HG03571 (cell line): Measurements from ENCODE around the gene RHBDD1.

ENCODE experiments used
- ATAC-seq: cut with Tn5 transposase; IDR thresholded peaks from one replicate; pipeline ENCODE4 v1.9.1; 2021; ENCODE audit not compliant: unreplicated experiment

The RHBDD1 gene

GRCh38 chr2:227025510-227025909, 189.7 kb downstream of the RHBDD1 start:
- no peak for ATAC-seq

DNA sequence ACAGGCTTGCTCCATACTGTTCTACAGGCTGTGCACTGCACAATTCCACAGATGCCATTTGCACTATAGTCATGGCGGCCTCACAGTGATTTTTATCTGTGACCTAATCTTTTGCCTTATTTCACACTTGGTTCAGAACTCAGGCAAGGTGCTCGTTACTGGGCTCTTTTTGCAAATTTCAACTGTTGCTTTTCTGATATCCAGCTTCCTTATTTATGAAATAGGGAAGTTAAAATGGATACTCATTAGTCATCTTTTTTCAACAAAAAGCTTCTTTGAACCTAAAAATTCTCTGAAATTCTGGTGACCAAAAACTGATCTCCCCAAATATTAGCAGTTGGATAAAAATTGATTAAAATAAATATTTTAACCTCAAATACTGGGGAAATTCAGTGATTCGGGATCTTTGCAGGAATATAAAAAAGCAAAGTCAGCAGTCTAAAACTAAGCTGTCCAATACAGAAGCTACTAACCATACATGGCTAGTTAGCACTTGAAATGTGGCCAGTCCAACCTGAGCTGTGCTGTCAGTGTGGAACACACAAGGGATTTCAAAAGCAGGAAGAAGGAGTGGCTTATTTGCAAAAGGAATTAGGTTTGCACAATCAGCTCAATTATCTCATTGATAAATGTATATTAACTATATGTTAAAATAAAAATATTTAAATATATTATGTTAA, 193.7 kb downstream of the RHBDD1 start:
- no peak for ATAC-seq

DNA sequence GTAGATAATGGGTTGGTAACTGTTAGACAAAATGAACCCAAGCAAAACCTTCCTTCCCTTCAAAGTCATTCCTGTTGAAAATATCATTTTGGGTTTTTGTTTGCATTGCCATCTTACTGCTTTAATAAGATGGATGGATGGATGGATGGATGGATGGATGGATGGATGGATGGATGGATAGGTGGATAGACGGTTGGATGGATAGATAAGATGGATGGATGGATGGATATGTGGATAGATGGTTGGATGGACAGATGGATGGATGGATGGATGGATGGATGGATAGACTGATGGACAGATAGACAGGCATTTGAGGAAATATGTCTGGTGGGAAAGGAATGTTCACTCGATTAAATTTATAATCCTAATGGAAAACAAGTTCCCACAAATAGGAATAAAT, 194.9 kb downstream of the RHBDD1 start:
- no peak for ATAC-seq

DNA sequence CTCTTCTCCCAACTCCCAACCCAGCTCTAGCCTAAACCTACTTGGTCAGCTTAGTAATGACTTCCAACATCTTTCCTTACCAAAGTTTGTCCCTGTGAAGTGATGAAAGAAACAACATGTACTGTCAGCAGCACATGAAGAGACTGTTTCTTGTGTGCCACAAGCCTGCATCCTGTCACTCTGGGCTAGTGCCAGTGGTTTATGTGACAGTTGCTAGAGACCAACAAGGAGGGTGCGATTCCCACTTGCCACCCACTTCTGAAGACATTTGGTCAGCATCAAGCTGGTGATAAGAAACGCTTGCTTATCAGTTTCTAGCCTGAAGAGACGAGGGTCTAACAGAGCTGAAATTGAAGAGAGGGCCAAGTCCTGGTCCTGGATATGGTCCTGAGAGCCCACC, 195.5 kb downstream of the RHBDD1 start:
- no peak for ATAC-seq

- ATAC-seq, result peak; percentile 78
These were observed 197.8 kb downstream of the RHBDD1 start for GRCh38 chr2:227033471-227034148.

GRCh38 chr2:227035711-227036367, 200.0 kb downstream of the RHBDD1 start:
- ATAC-seq, result no peak

- ATAC-seq, result no peak
These were observed 200.7 kb downstream of the RHBDD1 start for GRCh38 chr2:227036527-227036926.

- ATAC-seq, result no peak
These were observed 202.8 kb downstream of the RHBDD1 start for GRCh38 chr2:227038550-227039189.

DNA sequence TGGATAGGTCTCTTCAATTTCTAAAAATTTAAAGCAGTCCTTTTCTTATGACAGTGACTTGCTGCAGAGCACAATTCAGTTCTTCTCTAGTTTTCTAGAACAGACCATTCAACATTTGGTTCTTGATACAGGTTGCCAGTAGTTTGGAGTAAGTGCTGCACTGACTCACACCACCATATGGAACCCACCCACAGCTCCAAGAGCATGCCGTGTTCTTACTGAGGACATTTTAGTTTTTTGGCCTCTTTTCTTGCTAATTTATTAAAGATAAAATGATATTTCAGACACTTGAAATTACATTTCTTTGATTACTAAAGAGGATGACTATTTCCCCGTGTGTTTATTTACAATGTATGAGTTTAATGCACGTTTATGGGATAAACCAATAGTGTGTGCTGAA, 208.1 kb downstream of the RHBDD1 start:
- no peak for ATAC-seq
